H1 (cell line): ENCODE results near the gene TAF6. TPM values are rescaled to one million over a fixed set of nuclear protein-coding genes. Genes with fewer than 3 reads are reported as not detected.

Source experiments
- SAP30 ChIP-seq: fragments of 300-600 bp; sonication (generic); IDR thresholded peaks from 2 replicates; pipeline ENCODE4 v1.7.1; 2012; ENCODE audit warnings: low read length, moderate library complexity, mild to moderate bottlenecking, inconsistent platforms; ENCODE audit not compliant: insufficient read depth, insufficient replicate concordance
- polyA plus RNA-seq, 7 experiments: library from polyadenylated mRNA; depleted of rRNA in 3 of 7; stranded (reverse) in 5 of 7; unstranded in 2 of 7; fragments of >200 nt in 5 of 7; fragments of 200-250 nt in 2 of 7; gene quantifications; 1 replicate in 5 of 7; 2 replicates in 1 of 7; 4 replicates in 1 of 7; pipeline versions ENCODE4 v1.2.1 to v1.2.3, GENCODE V29; 2011 to 2013; ENCODE audit warnings: missing spikeins in 2 of 7, mixed read lengths in 2 of 7
- total RNA-seq: library from RNA; stranded (reverse); fragmentation: NEBNext Ultra II Directional; extraction: Animal tissue kit (Norgen Biotek cat#: 25700); gene quantifications from 2 replicates; pipeline ENCODE4 v1.2.1, GENCODE V29; 2021

The TAF6 gene
- total and polyA plus RNA-seq, 2 of the 8 experiments (the other 6 are each of a cell fraction or from before 2014, with no cell fraction given), result 66.7 to 101 TPM

GRCh38 chr7:100148225-100148558, 29.0 kb upstream of the TAF6 start (continued):
- TF ChIP-seq SAP30, result no peak
- TF ChIP-seq, all 59 proteins: peak for 0
